GM12892 (cell line): ENCODE results near the gene C1orf122.

Experiments used
- POLR2A ChIP-seq: IDR thresholded peaks from 2 replicates; pipeline ENCODE4 v1.6.1; 2011; ENCODE audit warnings: low read depth, low read length, control low read depth
- POLR2AphosphoS5 ChIP-seq: IDR thresholded peaks from 2 replicates; pipeline ENCODE4 v1.6.1; 2011; ENCODE audit warnings: low read depth, low read length, control low read depth

DNA sequence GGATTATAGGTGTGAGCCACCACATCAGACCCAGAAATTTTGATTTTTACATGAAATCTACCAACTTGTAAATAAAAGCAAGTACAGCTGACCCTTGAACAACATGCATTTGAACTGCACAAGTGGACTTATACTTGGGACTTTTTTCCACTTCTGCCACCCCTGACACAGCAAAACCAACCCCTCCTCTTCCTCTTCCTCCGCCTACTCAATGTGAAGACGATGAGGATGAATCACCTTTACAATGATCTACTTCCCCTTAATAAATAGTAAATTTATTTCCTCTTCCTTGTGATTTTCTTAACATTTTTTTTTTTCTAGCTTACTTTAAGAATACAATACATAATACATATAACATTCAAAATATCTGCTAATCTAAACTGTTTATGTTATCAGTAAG is 17.9 kb downstream of the C1orf122 start:
- TF ChIP-seq POLR2A = no peak
- TF ChIP-seq POLR2AphosphoS5 = no peak
